ENCODE data around the gene BEND6. TPM values are rescaled to one million over a fixed set of nuclear protein-coding genes. Genes with fewer than 3 reads are reported as not detected.
"Not testable (repeated sequence)": the region's sequence is repeated elsewhere in the genome, so short reads cannot be mapped to it uniquely, and the experiment has no call there.

Gene BEND6
- total and polyA plus RNA-seq, 2 of the 4 experiments (the other 2 are of a cell fraction), result 4.1 to 9.7 TPM

DNA sequence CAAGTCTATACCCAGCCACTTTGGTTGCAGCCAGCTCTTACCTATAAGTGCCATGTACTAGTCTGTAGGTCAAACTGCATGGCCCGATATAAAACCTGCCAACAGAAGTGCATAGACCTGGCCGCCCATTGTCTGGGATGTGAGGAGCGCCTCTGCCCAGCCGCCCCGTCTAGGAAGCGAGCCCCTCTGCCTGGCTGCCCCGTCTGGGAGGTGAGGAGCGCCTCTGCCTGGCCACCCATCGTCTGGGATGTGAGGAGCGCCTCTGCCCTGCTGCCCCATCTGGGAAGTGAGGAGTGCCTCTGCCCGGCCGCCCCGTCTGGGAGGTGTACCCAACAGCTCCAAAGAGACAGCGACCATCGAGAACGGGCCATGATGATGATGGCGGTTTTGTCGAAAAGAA is 44.8 kb downstream of the BEND6 start:
- H3K4ac ChIP-seq (ENCODE audit: low read depth, low read length); H3K27me3 ChIP-seq (ENCODE audit: control insufficient read depth, insufficient read depth, low read length); H2BK20ac ChIP-seq (ENCODE audit: low read depth, low read length); intact Hi-C loops (cut with micrococcal nuclease); H3K4me3 ChIP-seq (ENCODE audit: insufficient read depth, low read depth, low read length); H3K18ac ChIP-seq (ENCODE audit: low read depth, low read length); H2BK120ac ChIP-seq (ENCODE audit: low read depth, low read length); H3K4me2 ChIP-seq (ENCODE audit: low read depth, low read length); H3K9me1 ChIP-seq (ENCODE audit: insufficient read depth, low read length); H3K9me3 ChIP-seq (ENCODE audit: control insufficient read depth, insufficient read depth, low read length); H3K23ac ChIP-seq (ENCODE audit: low read depth, low read length); H2AK5ac ChIP-seq (ENCODE audit: low read depth, low read length); H3K27ac ChIP-seq (ENCODE audit: insufficient read depth, low read length); H3K4me1 ChIP-seq (ENCODE audit: control insufficient read depth, insufficient read depth, low read length); CTCF ChIA-PET; H4K91ac ChIP-seq (ENCODE audit: insufficient read depth, low read depth, low read length); H2BK15ac ChIP-seq (ENCODE audit: low read depth, low read length); H3K9ac ChIP-seq (ENCODE audit: low read depth, low read length); DNase-seq; H2BK5ac ChIP-seq (ENCODE audit: low read depth, low read length, poor library complexity, severe bottlenecking); BruUV-seq (replicated peaks); H3K56ac ChIP-seq (ENCODE audit: extremely low read depth, insufficient read depth, low read length); H4K20me1 ChIP-seq (ENCODE audit: insufficient read depth, low read length); dilution Hi-C loops (cut with HindIII; ENCODE audit: low sequenced_read_pairs, unreplicated experiment); H2AFZ ChIP-seq (replicated peaks; ENCODE audit: low read length, poor library complexity); H3K79me1 ChIP-seq (ENCODE audit: low read depth in 1 of 2, low read length in 2 of 2); in situ Hi-C loops (cut with MboI; ENCODE audit: low sequenced_read_pairs); H4K5ac ChIP-seq (ENCODE audit: low read depth, low read length); H2AK9ac ChIP-seq (replicated peaks; ENCODE audit: low read depth, low read length, poor library complexity); H3K36me3 ChIP-seq (ENCODE audit: control insufficient read depth, insufficient read depth, low read length); POLR2A ChIA-PET (ENCODE audit: unreplicated experiment); ATAC-seq (ENCODE audit: low read depth); H3K14ac ChIP-seq (replicated peaks; ENCODE audit: low read depth, low read length); H4K8ac ChIP-seq (ENCODE audit: low read depth in 2 of 2, low read length in 2 of 2): not testable (repeated sequence)
- WGBS, 2 experiments (ENCODE audit: extremely low coverage in 2 of 2, insufficient read length in 1 of 2), result 95% methylated on average over 11 of the region's 18 CpGs; no CpG with 5 or more reads in 1 of the 2 experiments

Measured in IMR-90 (cell line).